GM12878 (cell line): ENCODE results near the gene CLUH. TPM values are rescaled to one million over a fixed set of nuclear protein-coding genes. Genes with fewer than 3 reads are reported as not detected.

Experiments used
- ATAC-seq: fragments of 200-7000 bp; cut with Tn5 transposase; 3 replicates; pipeline ENCODE4 v1.9.1; 2020; ENCODE audit warnings: mild to moderate bottlenecking, moderate library complexity
- BruUV-seq: library from RNA; stranded (reverse); fragments of 400-500 nt; replicated peaks from 2 replicates; lab custom pipeline; 2021; lab: Mats Ljungman, UMichigan
- CTCF ChIA-PET: fragments of 300-600 bp; sonication (Branson Sonifier 250); formaldehyde crosslinking; extraction: SDS; loops from one replicate; lab custom pipeline; 2021; ENCODE audit warnings: inconsistent platforms; lab: Yijun Ruan, JAX
- POLR2A ChIA-PET: fragments of 350-600 bp; formaldehyde crosslinking; extraction: SDS; loops from one replicate; lab custom pipeline; 2021; ENCODE audit warnings: inconsistent platforms; lab: Charles Lee
- RAD21 ChIA-PET: fragments of 300-600 bp; sonication (Branson Sonifier 250); formaldehyde crosslinking; loops from one replicate; lab custom pipeline; 2023; ENCODE audit warnings: antibody characterized with exemption; ENCODE audit not compliant: unreplicated experiment; lab: Charles Lee
- SMC1A ChIA-PET: fragments of 300-600 bp; sonication (Branson Sonifier 250); formaldehyde crosslinking; loops from one replicate; lab custom pipeline; 2023; ENCODE audit not compliant: unreplicated experiment, uncharacterized antibody; lab: Charles Lee
- DNase-seq: peaks from one replicate; pipeline ENCODE4 v3.0.0-alpha.2; 2011; ENCODE audit warnings: low read depth, low spot score
- FAIRE-seq: peaks from 3 replicates; lab custom pipeline; 2011; peaks lifted over from hg19 to GRCh38; lab: Jason Lieb, UNC
- H2AFZ ChIP-seq: 2 replicates; pipeline ENCODE4 v1.6.0; 2011; ENCODE audit warnings: low read depth, low read length, control low read depth; ENCODE audit not compliant: control insufficient read depth
- H3K27ac ChIP-seq: 2 replicates; pipeline ENCODE4 v1.5.1; 2011; ENCODE audit warnings: control low read depth; ENCODE audit not compliant: control insufficient read depth, insufficient read depth
- H3K27me3 ChIP-seq, 2 experiments: replicated peaks in 1 of 2; 2 replicates each; pipeline versions ENCODE4 v1.6.0 to v1.6.1; 2011; ENCODE audit warnings: low read length in 1 of 2; ENCODE audit not compliant: control insufficient read depth in 2 of 2, insufficient read depth in 2 of 2
- H3K36me3 ChIP-seq, 2 experiments: 2 replicates each; pipeline ENCODE4 v1.5.1; 2011; ENCODE audit warnings: low read length in 1 of 2; ENCODE audit not compliant: control insufficient read depth in 2 of 2, insufficient read depth in 2 of 2
- H3K4me1 ChIP-seq: 2 replicates; pipeline ENCODE4 v1.6.1; 2011; ENCODE audit warnings: mild to moderate bottlenecking, low read length, moderate library complexity, mixed read lengths; ENCODE audit not compliant: control insufficient read depth, insufficient read depth
- H3K4me2 ChIP-seq: 2 replicates; pipeline ENCODE4 v1.6.0; 2011; ENCODE audit warnings: control low read depth; ENCODE audit not compliant: control insufficient read depth, insufficient read depth
- H3K4me3 ChIP-seq: fragments of 200-600 bp; sonication (generic); 2 replicates; pipeline ENCODE4 v1.5.1; 2016
- H3K79me2 ChIP-seq: 2 replicates; pipeline ENCODE4 v1.6.0; 2011; ENCODE audit warnings: low read length; ENCODE audit not compliant: control insufficient read depth, insufficient read depth
- H3K9ac ChIP-seq: 2 replicates; pipeline ENCODE4 v1.8.0; 2011; ENCODE audit warnings: low read length, control low read depth, mixed read lengths; ENCODE audit not compliant: control insufficient read depth, insufficient read depth
- H3K9me3 ChIP-seq: replicated peaks from 3 replicates; pipeline ENCODE4 v1.5.1; 2011; ENCODE audit warnings: mild to moderate bottlenecking, low read length; ENCODE audit not compliant: control insufficient read depth, insufficient read depth
- H4K20me1 ChIP-seq: 2 replicates; pipeline ENCODE4 v1.6.0; 2011; ENCODE audit not compliant: control insufficient read depth, insufficient read depth
- MEF2A ChIP-seq: IDR thresholded peaks from 2 replicates; pipeline ENCODE4 v1.6.1; 2011; ENCODE audit warnings: low read depth, mild to moderate bottlenecking, low read length, moderate library complexity; ENCODE audit not compliant: insufficient read depth
- NR2C2 ChIP-seq: IDR thresholded peaks from 2 replicates; pipeline ENCODE4 v1.6.1; 2011; ENCODE audit warnings: borderline replicate concordance, low read depth; ENCODE audit not compliant: control insufficient read depth, insufficient read length
- POLR2A ChIP-seq: IDR thresholded peaks from 2 replicates; pipeline ENCODE4 v1.6.1; 2011; ENCODE audit warnings: low read depth, mild to moderate bottlenecking, low read length
- RAD21 ChIP-seq: IDR thresholded peaks from 2 replicates; pipeline ENCODE4 v1.6.1; 2011; ENCODE audit warnings: mild to moderate bottlenecking, low read depth, low read length, moderate library complexity; ENCODE audit not compliant: insufficient read depth
- RUNX3 ChIP-seq: IDR thresholded peaks from 2 replicates; pipeline ENCODE4 v1.6.1; 2012; ENCODE audit warnings: low read length, inconsistent platforms
- YY1 ChIP-seq: IDR thresholded peaks from 2 replicates; pipeline ENCODE4 v1.6.1; 2011; ENCODE audit warnings: low read depth, mild to moderate bottlenecking, low read length
- WGBS: methylation state at CpG from one replicate; pipeline ENCODE4 v1.1.6; 2016; ENCODE audit warnings: low lambda C conversion rate; ENCODE audit not compliant: insufficient replicate concordance, insufficient coverage; ENCODE audit errors: missing lambda C conversion rate; 5-methylcytosine and 5-hydroxymethylcytosine counted together
- in situ Hi-C: fragments of 300-500 bp; cut with MboI; formaldehyde crosslinking; loops from 9 replicates; pipeline ENCODE4 v1.14.3; 2018; ENCODE audit warnings: mixed read lengths
- intact Hi-C: fragments of 100-400 bp; cut with micrococcal nuclease; formaldehyde crosslinking; loops from one replicate; pipeline ENCODE4 v1.14.2; 2022; ENCODE audit not compliant: unreplicated experiment
- polyA plus RNA-seq, 11 experiments: library from polyadenylated mRNA; depleted of rRNA in 4 of 11; unstranded in 6 of 11; stranded (reverse) in 5 of 11; fragments of >200 nt; fragmentation: Nextera tagmentation in 4 of 11; fragmentation: Illumina TruSeq in 1 of 11; extraction: Ambion mirVana in 4 of 11; extraction: Trizol in 1 of 11; gene quantifications; 1 replicate in 1 of 11; 2 replicates in 10 of 11; pipeline versions ENCODE4 v1.2.1 to v1.2.3, GENCODE V29; 2011 to 2016; ENCODE audit warnings: inconsistent platforms in 2 of 11, missing spikeins in 2 of 11, low read depth in 1 of 11
- total RNA-seq, 4 experiments: library from RNA; depleted of rRNA in 3 of 4; stranded (reverse); fragments of >200 nt in 3 of 4; fragmentation: Illumina TruSeq in 1 of 4; extraction: Trizol in 1 of 4; gene quantifications; 2 replicates each; pipeline versions ENCODE4 v1.2.1 to v1.2.3, GENCODE V29; 2013 to 2021
- TF ChIP-seq, protein P1 (sequence below): IDR thresholded peaks from 2 replicates; pipeline ENCODE4 v1.6.1; 2012; ENCODE audit warnings: low read depth, low read length, improper control_type of control experiment

Gene CLUH
- total and polyA plus RNA-seq, 10 of the 15 experiments (the other 5 are each of a cell fraction or from before 2014, with no cell fraction given) = 0.11 to 147 (median 60.2) TPM

DNA sequence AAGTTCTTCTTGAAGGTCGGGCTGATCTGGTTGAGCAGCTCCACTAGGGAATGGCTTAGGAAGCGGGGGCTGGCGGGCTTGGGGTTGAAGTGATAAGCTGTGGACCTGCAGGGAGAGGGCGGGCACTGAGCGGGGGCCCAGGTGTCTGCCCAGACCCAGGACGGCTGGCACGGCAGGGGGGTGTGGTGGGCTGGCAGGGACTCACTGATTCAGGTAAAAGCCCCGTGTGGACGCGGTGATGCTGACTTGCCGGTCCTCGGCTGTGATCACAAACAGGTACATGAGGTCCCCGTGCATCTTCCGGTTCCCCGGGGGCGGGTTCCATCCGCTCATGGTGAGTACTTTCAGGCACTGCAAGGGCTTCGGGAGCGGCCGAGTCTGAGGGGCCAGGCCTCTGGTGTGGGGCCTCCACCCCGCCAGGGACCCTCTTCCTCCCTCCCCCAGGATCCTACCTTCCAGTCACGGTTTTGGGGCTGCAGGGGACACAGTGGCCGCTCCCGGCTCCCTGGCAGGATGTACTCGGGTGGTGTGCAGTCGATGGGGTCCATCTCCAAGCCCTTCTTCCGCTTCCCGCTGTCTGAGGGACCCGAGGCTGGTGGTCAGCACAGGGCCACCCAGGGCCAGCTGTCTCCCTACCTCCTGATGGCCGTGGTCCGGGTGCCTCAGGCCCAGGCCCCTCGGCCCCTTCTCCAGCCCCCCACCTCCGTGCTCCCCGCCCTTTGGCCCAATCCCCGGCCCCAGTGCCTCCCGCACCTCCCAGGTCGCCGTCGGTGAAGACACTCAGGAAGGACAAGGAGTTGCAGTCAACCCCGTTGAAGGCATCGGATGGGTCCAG, 10.2 kb downstream of the CLUH start:
- FAIRE-seq = no peak
- H3K27ac ChIP-seq = no peak overlapping the region

DNA sequence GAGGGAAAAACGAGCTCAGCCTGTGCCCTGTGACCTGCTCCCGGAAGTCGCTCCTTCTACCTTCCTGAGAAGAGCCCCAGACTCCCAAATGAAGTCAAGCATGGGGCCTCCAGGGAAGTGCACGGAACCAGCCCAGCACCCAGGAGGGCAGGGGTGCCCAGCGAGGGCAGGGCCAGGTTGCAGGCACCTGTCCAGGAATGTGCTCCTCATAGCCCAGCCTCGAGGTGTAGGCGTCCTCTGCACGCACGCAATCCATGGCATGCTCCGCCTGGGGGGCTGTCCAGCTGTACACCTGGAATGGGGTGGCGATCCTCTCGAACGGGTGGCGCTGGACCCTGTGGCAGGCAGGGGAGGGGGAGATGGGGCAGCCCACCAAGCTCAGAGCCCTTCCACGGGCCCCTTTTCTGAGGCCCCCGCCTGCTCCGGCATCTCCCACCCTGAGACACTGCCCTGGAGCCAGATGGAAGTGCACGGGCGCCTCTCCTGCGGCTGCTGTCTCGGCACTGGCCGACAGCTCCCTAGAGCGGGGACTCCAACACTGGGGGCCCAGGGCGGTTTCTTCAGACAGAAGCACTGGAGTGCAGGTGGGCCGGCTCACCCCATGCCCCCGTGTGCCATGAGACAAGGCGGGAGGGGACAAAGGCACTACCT, 10.9 kb downstream of the CLUH start:
- intact Hi-C loops = no loop called here
- ChIA-PET SMC1A (no interaction called here), RAD21 (no interaction called here), POLR2A (no interaction called here), CTCF (no interaction called here)
- no peak overlapping the region for H3K4me3 ChIP-seq
- no peak overlapping the region for H3K4me2 ChIP-seq
- H3K27ac ChIP-seq = no peak overlapping the region
- no peaks in the 10 kb centered on the region for H3K9me3 ChIP-seq
- no TSS peak for BruUV-seq
- in situ Hi-C loops = no loop called here
- H3K36me3 ChIP-seq = peaks cover 9 to 69% of the 10 kb centered on the region in 2 experiments; a peak in 3 of 4 replicates
- no peaks in the 10 kb centered on the region for H3K27me3 ChIP-seq
- no peak for ATAC-seq
- no peak overlapping the region for H2AFZ ChIP-seq
- H4K20me1 ChIP-seq = peaks cover 2% of the 10 kb centered on the region; the same call in 1 of the 2 replicates
- TF ChIP-seq RAD21 = no peak
- TF ChIP-seq YY1 = no peak
- no peak for TF ChIP-seq NR2C2
- TF ChIP-seq MEF2A = no peak
- TF ChIP-seq, protein P1, sequence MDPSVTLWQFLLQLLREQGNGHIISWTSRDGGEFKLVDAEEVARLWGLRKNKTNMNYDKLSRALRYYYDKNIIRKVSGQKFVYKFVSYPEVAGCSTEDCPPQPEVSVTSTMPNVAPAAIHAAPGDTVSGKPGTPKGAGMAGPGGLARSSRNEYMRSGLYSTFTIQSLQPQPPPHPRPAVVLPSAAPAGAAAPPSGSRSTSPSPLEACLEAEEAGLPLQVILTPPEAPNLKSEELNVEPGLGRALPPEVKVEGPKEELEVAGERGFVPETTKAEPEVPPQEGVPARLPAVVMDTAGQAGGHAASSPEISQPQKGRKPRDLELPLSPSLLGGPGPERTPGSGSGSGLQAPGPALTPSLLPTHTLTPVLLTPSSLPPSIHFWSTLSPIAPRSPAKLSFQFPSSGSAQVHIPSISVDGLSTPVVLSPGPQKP = no peak
- 90% methylated on average over 17 of the region's 27 CpGs for WGBS
- DNase-seq = no peak
- H3K79me2 ChIP-seq = peaks cover 6% of the 10 kb centered on the region
- no peak for FAIRE-seq
- H3K9ac ChIP-seq = no peak overlapping the region
- H3K4me1 ChIP-seq = no peaks in the 10 kb centered on the region

More for the DNA sequence above, 10.2 kb downstream of the CLUH start:
- SMC1A ChIA-PET = no interaction called here
- CTCF ChIA-PET = no interaction called here
- no peaks in the 10 kb centered on the region for H3K4me1 ChIP-seq
- RAD21 ChIA-PET = no interaction called here
- POLR2A ChIA-PET = no interaction called here
- TSS peak; percentile 17 for BruUV-seq
- H2AFZ ChIP-seq = no peak overlapping the region
- H3K9me3 ChIP-seq = no peaks in the 10 kb centered on the region
- peaks cover 13% of the 10 kb centered on the region for H3K79me2 ChIP-seq
- WGBS = 96% methylated on average over 27 of the region's 41 CpGs
- intact Hi-C loops = no loop called here
- no peak overlapping the region for H3K9ac ChIP-seq
- TF ChIP-seq RUNX3 = no peak
- peak; percentile 57 for TF ChIP-seq POLR2A
- TF ChIP-seq, all 136 proteins: peak for 1
- Histone ChIP-seq H3K36me3 (peaks cover 9 to 61% of the 10 kb centered on the region in 2 experiments; a peak in 3 of 4 replicates), H4K20me1 (peaks cover 2% of the 10 kb centered on the region; the same call in 1 of the 2 replicates), H3K4me2 (no peak overlapping the region), H3K27me3 (no peaks in the 10 kb centered on the region), H3K4me3 (no peak overlapping the region)
- no peak for DNase-seq
- in situ Hi-C loops = no loop called here
- ATAC-seq = no peak
